ENCODE measurements around the gene TMEM132D.

The TMEM132D gene

DNA sequence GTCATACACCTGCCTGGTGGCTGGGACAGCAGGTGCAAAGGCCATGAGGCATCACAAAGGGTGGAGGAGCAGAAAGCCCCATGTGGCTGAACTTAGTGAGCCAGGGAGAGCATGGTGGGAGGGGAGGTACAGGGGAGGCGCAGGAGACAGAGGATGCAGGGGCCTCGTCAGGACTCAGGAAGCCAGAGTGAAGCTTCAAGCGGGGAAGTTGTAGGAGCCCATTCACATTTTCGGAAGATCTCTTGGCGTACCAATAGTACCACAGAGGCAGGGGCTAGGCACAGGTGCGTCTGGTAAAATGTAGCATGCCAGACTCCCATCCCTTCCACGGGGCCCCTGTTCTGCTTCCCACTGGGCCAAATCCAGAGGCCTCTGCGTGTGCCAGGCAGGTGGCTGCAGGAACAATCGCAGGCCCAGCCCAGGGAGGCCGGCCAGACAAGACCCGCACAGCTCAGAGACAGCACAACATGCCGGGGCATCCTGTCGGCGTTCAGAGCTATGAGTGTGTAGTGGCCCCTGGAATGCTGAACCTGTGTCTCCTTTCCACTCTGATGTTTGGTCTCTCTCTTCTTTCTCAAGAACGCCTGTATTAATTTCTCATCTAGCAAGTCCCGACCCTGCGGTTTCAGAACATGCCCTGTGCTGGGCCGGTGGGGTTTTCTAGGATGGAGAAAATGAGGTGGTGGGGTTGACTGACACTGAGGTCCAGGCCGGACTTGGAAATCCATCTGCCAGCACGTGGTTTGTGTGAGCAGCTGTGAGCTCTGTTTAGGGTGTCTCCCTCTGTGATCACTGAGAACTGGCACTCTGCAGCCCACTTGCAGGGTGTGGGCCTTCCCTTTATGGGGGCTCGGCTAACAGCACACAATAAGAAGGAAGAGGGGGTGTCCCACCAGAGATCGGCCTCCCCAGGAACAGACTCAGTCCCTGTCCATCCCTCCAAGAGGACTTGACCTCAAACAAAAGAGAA is 5.5 kb upstream of the TMEM132D start:
- 80% methylated on average over 21 of the region's 22 CpGs for WGBS
- Histone ChIP-seq H3K4me1 (ENCODE audit: control insufficient read depth, insufficient read depth, low read depth, low read length) (peaks cover 1% of the 10 kb centered on the region), H2BK12ac (ENCODE audit: low read length in 2 of 2) (no peak overlapping the region), H2BK120ac (ENCODE audit: low read depth, low read length) (no peak overlapping the region), H3K79me1 (replicated peaks; ENCODE audit: low read length, poor library complexity, severe bottlenecking) (no peaks in the 10 kb centered on the region), H3K4me2 (ENCODE audit: low read length, poor library complexity, severe bottlenecking) (no peak overlapping the region), H2BK5ac (ENCODE audit: low read depth, low read length, poor library complexity, severe bottlenecking) (no peak overlapping the region), H3K27me3 (ENCODE audit: control insufficient read depth in 1 of 2, insufficient read depth in 1 of 2, low read length in 2 of 2) (peaks cover 41 to 49% of the 10 kb centered on the region in 2 experiments), H3K9ac (ENCODE audit: low read length) (no peak overlapping the region), H3K4me3 (ENCODE audit: insufficient read depth in 1 of 2, low read depth in 1 of 2, low read length in 2 of 2) (no peak overlapping the region), H2BK15ac (ENCODE audit: low read depth, poor library complexity, severe bottlenecking) (no peak overlapping the region), H4K8ac (ENCODE audit: low read length) (no peak overlapping the region), H3K14ac (ENCODE audit: low read length in 2 of 2) (no peak overlapping the region), H3K18ac (ENCODE audit: low read depth in 1 of 2, low read length in 2 of 2) (no peak overlapping the region), H3K4ac (ENCODE audit: low read depth in 1 of 2, low read length in 2 of 2) (no peak overlapping the region), H3K27ac (ENCODE audit: low read length, poor library complexity, severe bottlenecking) (no peak overlapping the region), H3K9me3 (ENCODE audit: control insufficient read depth, low read length) (no peaks in the 10 kb centered on the region), H3K36me3 (ENCODE audit: control insufficient read depth in 1 of 2, insufficient read depth in 2 of 2, low read depth in 1 of 2, low read length in 2 of 2) (no peaks in the 10 kb centered on the region), H4K91ac (ENCODE audit: low read length) (no peak overlapping the region), H3K23ac (ENCODE audit: low read length in 2 of 2) (no peak overlapping the region), H2AFZ (ENCODE audit: low read depth, low read length) (no peak overlapping the region), H2AK5ac (ENCODE audit: low read length, severe bottlenecking) (no peak overlapping the region)
- no peak for DNase-seq

DNA sequence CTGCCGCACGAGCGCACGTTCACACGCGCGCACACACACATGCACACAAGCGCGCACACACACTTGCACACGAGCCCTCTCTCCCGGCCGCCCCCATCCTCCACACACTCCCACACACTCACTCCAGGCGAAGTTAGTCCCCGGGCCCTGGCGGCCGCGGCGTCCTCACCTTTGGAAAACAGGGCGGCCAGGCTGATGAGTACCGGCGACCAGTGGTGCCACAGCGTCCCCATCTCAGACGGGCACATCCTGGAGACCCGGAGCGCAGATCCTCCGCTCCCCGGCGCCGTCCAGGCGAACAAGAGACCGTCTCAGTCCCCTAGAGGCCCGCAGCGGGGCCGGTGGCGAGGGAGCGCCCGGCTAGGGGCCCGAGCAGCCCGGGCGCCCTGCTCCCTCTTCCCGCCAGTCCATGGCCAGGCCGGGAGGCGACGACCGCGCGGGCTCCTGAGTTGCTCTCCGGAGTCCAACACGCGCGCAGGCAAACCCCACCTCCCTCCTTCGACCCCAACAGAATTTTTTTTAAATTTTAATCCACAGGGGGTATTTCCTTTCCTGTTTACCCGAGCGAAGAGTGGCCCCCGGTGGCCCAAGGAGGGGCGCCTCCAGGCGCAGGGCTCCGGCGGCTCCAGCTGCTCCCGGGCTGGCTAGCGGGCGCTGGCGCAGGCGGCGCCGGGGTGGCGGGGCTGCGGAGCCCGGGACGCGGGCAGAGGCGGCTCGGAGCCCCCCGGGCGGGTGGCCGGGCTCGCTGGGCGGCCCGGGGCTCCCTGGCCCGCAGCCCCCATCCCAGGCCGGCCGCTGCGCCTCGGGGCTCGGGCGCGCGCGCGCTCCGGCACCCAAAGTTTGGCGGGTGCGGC is 506 bp downstream of the TMEM132D start:
- Histone ChIP-seq H3K18ac (ENCODE audit: low read depth in 1 of 2, low read length in 2 of 2) (no peak overlapping the region), H2AFZ (ENCODE audit: low read depth, low read length) (no peak overlapping the region), H3K23ac (ENCODE audit: low read length in 2 of 2) (no peak overlapping the region), H3K9ac (ENCODE audit: low read length) (no peak overlapping the region), H3K27ac (ENCODE audit: low read length, poor library complexity, severe bottlenecking) (no peak overlapping the region), H3K9me3 (ENCODE audit: control insufficient read depth, low read length) (no peaks in the 10 kb centered on the region), H2BK5ac (ENCODE audit: low read depth, low read length, poor library complexity, severe bottlenecking) (no peak overlapping the region), H3K14ac (ENCODE audit: low read length in 2 of 2) (no peak overlapping the region), H2BK120ac (ENCODE audit: low read depth, low read length) (no peak overlapping the region), H4K91ac (ENCODE audit: low read length) (no peak overlapping the region), H3K4me1 (ENCODE audit: control insufficient read depth, insufficient read depth, low read depth, low read length) (peaks cover 20% of the 10 kb centered on the region), H3K4me2 (ENCODE audit: low read length, poor library complexity, severe bottlenecking) (peak overlapping the region; percentile 81), H4K8ac (ENCODE audit: low read length) (no peak overlapping the region), H3K79me1 (replicated peaks; ENCODE audit: low read length, poor library complexity, severe bottlenecking) (no peaks in the 10 kb centered on the region), H2AK5ac (ENCODE audit: low read length, severe bottlenecking) (no peak overlapping the region), H2BK12ac (ENCODE audit: low read length in 2 of 2) (no peak overlapping the region), H2BK15ac (ENCODE audit: low read depth, poor library complexity, severe bottlenecking) (no peak overlapping the region), H3K36me3 (ENCODE audit: control insufficient read depth in 1 of 2, insufficient read depth in 2 of 2, low read depth in 1 of 2, low read length in 2 of 2) (no peaks in the 10 kb centered on the region), H3K4me3 (ENCODE audit: insufficient read depth in 1 of 2, low read depth in 1 of 2, low read length in 2 of 2) (peak overlapping the region in 1 of 2 experiments; percentile 20), H3K27me3 (ENCODE audit: control insufficient read depth in 1 of 2, insufficient read depth in 1 of 2, low read length in 2 of 2) (peaks cover 45 to 54% of the 10 kb centered on the region in 2 experiments), H3K4ac (ENCODE audit: low read depth in 1 of 2, low read length in 2 of 2) (no peak overlapping the region)
- DNase-seq: no peak
- 1% methylated on average over 76 of the region's 93 CpGs for WGBS

DNA sequence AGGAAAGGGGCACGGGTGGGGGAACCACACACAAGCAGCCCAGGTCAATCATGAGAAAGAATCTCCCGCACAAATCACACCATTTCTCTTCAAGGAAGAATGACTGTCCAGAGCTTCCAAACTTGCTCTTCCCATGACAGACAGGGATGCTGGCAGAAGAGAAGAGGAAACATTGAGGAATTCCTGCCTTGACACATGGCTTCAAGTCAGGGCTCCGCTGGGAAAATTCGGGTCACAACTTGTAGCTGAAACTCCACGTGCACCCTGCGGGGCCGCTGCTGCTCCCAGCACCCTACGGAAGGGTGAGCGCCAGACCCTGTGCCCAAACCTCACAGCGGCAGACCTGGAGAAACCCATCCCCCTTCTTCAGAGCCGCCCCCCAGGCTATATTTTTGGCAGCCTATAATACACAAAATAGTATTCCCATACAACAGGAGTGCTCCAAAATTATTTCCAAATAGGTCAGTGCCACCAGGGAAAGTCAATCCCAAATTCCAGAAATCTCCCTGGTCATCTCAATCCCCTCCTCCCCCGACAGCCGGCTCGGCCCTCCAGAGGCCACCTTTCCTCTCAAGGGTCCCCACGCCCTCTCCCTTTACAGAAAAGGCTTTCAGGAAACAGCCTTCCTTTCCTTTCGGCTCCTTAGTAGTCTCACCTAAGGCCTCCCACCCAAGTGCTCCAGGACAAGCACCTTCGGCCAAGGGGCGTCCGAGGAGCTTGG is 1.3 kb downstream of the TMEM132D start:
- Histone ChIP-seq H3K4me1 (ENCODE audit: control insufficient read depth, insufficient read depth, low read depth, low read length) (peaks cover 20% of the 10 kb centered on the region), H4K8ac (ENCODE audit: low read length) (no peak overlapping the region), H3K23ac (ENCODE audit: low read length in 2 of 2) (no peak overlapping the region), H3K36me3 (ENCODE audit: control insufficient read depth in 1 of 2, insufficient read depth in 2 of 2, low read depth in 1 of 2, low read length in 2 of 2) (no peaks in the 10 kb centered on the region), H2BK12ac (ENCODE audit: low read length in 2 of 2) (no peak overlapping the region), H3K27ac (ENCODE audit: low read length, poor library complexity, severe bottlenecking) (no peak overlapping the region), H2BK15ac (ENCODE audit: low read depth, poor library complexity, severe bottlenecking) (no peak overlapping the region), H2AK5ac (ENCODE audit: low read length, severe bottlenecking) (no peak overlapping the region), H3K4me3 (ENCODE audit: insufficient read depth in 1 of 2, low read depth in 1 of 2, low read length in 2 of 2) (peak overlapping the region in 1 of 2 experiments; percentile 20), H3K9ac (ENCODE audit: low read length) (no peak overlapping the region), H2BK5ac (ENCODE audit: low read depth, low read length, poor library complexity, severe bottlenecking) (no peak overlapping the region), H2AFZ (ENCODE audit: low read depth, low read length) (no peak overlapping the region), H3K4ac (ENCODE audit: low read depth in 1 of 2, low read length in 2 of 2) (no peak overlapping the region), H4K91ac (ENCODE audit: low read length) (no peak overlapping the region), H3K9me3 (ENCODE audit: control insufficient read depth, low read length) (no peaks in the 10 kb centered on the region), H3K14ac (ENCODE audit: low read length in 2 of 2) (no peak overlapping the region), H3K4me2 (ENCODE audit: low read length, poor library complexity, severe bottlenecking) (peak overlapping the region; percentile 81), H2BK120ac (ENCODE audit: low read depth, low read length) (no peak overlapping the region), H3K18ac (ENCODE audit: low read depth in 1 of 2, low read length in 2 of 2) (no peak overlapping the region), H3K79me1 (replicated peaks; ENCODE audit: low read length, poor library complexity, severe bottlenecking) (no peaks in the 10 kb centered on the region), H3K27me3 (ENCODE audit: control insufficient read depth in 1 of 2, insufficient read depth in 1 of 2, low read length in 2 of 2) (peaks cover 38 to 46% of the 10 kb centered on the region in 2 experiments)
- WGBS: 3% methylated on average over 18 of the region's 19 CpGs
- DNase-seq: no peak

All from mesenchymal stem cell (in vitro differentiated cells and primary cell).